Right ventricle myocardium inferior (tissue), 1 donor: ENCODE data around the gene AKNAD1. TPM values are rescaled to one million over a fixed set of nuclear protein-coding genes. Genes with fewer than 3 reads are reported as not detected.

Experiments
- ATAC-seq: fragments of 200-7000 bp; cut with Tn5 transposase; one replicate; pipeline ENCODE4 v1.9.1; 2020; ENCODE audit warnings: mild to moderate bottlenecking, moderate library complexity
- DNase-seq: peaks from one replicate; pipeline ENCODE4 v3.0.0; 2021; ENCODE audit errors: missing footprints
- intact Hi-C: fragments of 100-400 bp; cut with DNase I; formaldehyde crosslinking; loops from one replicate; pipeline ENCODE4 v1.11.0; 2022
- total RNA-seq: library from RNA; stranded (reverse); fragmentation: NEBNext Ultra II Directional; extraction: Animal tissue kit (Norgen Biotek cat#: 25700); gene quantifications from one replicate; pipeline ENCODE4 v1.2.1, GENCODE V29; 2021
- donor health status: DM: no; HTN: yes; CAD: no; lungs with severe emphysema.

AKNAD1 gene
- total RNA-seq, 1 donor from 2014 or later = not detected

DNA sequence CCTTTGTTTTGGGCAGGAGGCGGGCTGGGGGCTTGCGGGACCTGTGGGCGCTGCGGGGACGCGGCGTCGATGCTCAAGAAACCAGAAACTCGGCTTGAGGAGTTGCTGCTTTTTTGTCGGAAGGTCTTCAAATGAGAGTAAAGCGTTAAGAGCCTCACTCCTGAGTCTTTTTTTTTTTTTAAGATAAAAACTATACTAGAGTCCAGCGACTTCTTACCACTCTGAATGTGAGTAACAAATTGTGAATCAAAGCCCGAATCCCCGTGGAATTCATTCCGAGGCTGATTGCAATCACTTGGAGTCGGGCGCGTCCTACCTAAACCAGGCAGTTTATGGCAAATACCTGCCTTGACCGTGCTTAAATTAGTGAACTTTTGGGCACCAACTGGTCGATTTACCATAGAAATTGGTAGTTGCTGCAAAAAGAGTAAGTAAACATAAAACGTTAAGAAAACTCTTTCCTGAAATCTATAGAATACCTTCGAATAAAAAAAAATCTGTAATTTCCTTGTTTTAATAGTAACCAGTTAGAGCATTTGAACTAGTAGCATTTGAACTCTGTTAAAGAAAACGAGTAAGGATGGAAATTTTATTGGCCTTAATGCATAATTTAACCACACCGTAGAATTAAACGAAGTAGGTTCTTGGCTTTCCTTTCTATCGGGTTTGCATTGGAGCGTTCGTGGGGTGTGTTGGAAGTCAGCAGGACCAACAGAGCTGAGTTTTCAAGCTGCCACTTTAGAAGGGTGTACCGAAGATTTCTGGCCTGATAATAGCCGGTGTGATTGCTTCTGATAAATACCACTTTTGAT lies 20.7 kb upstream of the AKNAD1 start:
- ATAC-seq (no peak), DNase-seq (no peak)
- intact Hi-C loops = loop anchor here (5.0 kb wide), 1 partner anchor 50 kb away; no protein-coding TSS in a partner anchor

DNA sequence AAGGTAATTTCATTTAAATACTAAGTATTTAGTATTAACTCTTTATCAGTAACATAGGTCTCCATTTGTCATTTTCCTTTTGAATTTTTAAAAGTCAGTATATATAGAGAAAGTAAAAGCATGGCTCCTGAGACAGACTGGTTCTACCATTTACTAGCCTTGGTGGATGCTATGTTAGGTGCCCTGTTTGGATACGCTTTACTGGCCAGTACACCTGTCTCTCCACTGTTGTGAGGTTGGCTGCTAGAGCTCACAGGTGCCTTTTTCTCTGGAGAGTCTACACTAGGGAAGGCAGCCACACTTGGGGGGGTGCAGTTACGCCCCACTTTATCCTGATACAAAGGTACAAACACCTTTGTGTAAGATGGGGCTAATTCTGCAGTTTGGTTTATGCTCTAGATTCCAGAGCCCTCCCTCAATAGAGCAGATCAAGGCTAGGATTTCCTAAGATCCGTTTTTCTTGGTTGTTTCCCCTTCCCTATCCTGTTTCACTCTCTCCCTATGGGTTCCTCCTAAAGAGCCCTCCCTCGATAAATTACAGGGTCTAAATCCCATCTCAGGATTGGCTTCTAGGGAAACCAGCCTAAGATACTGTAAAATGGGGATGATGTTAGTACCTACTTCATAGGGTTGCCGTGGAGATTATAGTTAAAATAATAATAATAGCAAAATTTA lies 14.3 kb upstream of the AKNAD1 start:
- intact Hi-C loops = no loop called here
- DNase-seq (no peak), ATAC-seq (no peak)

DNA sequence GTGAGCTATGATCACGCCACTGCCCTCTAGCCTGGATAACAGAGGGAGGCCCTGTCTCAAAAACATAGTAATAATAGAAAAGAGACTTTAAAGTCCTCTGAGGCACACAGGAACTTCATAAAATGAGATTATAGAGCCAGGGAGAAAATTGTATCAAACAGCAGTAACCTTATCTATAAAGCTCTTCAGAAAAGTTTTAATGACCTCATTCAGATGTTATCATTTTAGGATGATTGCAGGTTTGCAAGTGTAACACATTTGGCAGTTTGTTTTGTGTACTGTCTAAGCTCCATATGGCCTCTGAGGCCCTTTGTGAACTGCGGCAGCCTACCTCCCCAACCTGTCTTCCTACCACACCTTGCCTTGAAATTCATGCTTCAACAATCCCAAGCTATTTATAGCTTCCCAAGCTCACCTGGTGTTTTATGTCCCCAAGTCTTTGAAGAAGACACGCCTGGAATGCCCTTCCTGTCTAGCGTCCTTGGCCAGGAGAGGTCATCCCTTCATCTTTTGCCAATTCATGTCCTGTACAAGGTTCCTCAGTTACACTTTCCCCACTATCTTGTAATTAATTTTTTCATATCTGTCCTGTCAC lies 8.5 kb upstream of the AKNAD1 start:
- DNase-seq (no peak), ATAC-seq (no peak)
- intact Hi-C loops = no loop called here

DNA sequence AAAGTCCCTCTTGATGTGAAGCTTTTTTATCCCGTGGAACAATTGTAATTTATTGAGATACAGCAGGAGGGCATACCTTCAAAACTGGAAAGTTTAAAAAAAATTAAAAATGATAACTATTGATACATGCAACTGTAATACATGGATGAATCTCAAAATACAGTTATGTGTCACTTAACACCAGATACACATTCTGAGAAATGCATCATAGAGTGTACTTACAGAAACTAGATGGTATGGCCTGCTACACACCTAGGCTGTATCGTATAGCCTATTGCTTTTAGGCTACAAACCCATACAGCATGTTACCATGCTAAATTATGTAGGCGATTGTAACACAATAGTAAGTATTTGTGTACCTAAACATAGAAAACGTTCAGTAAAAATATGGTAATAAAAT lies 7.1 kb upstream of the AKNAD1 start:
- DNase-seq (no peak), ATAC-seq (no peak)
- intact Hi-C loops = no loop called here

DNA sequence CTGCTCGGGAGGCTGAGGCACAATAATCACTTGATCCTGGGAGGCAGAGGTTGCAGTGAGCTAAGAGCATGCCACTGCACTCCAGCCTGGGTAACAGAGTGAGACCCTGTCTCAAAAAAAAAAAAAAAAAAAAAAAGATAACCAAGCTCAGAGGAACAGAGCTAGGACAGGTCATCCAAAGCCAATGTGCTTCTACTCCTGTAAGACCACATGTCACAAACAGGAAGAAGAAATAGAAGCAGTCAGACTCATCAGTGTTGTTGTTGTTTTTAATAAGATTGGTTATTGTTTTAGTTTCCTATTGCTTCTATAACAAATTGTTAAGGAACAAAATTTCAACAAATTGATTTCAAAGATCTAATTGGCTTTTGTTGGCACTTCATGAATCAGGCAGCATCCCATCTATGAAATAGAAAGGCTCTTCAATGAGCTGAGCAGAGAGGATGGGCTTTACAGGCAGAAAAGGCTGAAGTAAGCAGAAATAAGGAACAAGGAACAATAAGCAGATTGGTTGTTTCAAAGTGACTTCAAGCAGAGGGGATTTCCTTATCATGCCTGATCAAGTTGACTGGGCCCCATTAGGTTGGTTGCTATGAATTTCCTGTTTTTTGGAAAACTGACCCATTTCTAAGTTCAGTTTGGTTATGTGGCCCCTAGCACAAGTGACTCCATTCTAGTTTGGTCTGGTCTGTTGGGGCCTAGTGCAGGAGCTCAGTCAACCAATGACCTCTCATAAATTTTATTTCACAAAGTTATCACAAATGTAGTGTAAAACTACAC lies 6.0 kb upstream of the AKNAD1 start:
- ATAC-seq (no peak), DNase-seq (no peak)
- intact Hi-C loops = no loop called here

DNA sequence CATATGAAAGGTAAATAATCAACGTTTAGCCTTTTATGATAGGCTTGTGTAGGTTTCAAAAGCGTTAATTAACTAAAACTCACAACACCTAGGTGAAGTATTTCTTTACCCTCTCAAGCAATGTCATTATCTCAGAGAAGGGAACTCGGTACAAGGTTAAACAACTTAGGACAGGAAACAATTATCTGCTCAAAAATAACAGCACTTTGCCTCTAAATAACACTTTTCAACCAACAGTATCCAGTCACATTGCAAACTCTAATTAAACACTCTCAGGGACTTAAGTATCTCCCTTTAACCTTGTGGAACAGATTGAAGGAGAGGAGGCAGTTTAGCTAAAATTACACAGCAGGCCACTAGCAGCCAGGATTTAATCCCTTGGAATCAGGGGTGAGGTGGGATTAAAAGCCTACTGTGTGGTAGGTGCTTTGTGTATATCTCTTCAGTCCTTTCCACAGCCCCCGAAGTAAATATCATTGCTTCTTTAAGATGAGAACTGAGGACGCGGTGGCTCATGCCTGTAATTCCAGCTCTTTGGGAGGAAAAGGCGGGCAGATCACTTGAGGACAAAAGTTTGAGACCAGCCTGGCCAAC lies 5.2 kb upstream of the AKNAD1 start:
- no peak for ATAC-seq
- intact Hi-C loops = no loop called here
- no peak for DNase-seq

DNA sequence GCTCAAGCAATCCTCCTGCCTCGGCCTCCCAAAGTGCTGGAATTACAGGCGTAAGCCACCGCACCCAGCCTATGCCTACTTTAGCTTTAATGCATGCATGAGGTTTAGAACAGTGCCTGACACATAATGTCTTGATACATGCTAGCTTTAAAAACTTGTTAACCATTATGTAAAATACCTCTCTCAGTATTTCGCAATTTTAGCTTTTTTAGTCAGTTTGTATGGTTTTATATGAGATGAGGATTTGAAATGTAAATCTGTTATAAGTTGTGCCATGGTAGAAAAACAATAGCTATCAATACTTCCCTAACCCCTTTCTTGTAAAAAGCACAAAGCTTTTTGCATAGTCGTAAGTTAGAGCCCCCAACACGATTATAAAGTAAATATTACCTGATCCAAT lies 4.7 kb upstream of the AKNAD1 start:
- intact Hi-C loops = no loop called here
- ATAC-seq (no peak), DNase-seq (no peak)

DNA sequence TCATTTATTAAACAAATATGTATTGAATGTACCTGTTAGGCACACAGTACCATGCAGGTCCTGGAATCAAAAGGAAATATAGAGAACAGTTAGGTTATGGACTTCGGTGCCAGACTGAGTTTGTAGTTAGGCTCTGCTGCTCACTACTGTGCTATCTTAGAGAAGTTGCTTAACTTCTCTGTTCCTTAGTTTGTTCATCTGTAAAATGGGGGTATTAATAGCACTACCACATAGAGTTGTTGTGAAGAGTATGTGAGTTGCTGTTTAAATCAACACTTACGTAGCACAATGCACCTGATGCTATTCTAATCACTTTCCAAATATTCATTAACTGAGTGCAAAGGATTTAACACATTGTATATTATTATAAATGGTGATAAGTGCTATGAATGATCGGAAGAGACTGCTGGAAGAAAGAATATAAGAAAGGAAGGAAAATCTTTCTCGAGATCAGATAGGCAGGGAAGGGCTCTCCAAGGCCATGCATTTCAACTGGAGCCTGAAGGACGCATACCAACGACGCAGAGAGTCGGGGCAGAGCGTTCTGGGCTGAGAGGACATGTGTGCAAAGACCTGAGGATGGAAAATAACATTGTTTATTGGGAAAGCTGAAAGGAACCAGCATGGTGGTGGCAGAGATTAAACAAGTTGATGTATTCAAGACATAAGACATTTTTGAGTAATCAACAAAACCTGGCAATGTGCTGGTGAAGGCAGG lies 3.5 kb upstream of the AKNAD1 start:
- intact Hi-C loops = no loop called here
- DNase-seq = no peak
- no peak for ATAC-seq

DNA sequence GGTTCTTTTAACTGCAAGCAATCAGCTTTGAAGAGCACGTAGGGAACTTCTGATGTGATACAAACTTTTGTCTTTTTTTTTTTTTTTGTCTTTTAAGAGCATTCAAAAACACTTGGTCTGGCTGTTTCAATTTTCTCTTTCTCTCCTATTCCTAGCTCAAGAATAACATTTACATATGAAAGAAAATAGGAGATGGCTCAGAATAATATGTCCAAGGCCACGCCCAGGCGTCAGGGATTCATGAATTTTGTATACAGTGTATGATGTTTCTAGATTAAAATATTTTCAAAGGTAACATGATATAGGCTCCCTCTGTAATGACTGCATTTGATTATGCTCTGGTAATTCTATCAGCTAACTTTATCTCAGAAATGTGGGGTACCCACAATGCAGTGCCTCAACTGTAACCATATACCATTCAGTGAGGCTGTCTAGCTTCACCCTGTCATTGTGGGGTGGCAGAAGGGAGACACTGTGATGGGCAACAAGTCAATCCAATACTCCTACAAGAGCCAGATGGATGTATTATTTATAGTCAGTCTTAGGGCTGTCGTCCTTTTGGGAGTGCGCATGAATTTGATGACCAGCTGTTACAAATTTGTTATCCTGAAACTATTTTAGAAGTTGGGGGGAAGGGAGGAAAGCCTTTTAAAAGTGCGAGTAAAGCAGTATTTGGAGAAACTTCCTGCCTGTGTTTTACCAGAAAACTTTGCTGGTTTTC lies 1.5 kb upstream of the AKNAD1 start:
- ATAC-seq (no peak), DNase-seq (no peak)
- intact Hi-C loops = no loop called here

DNA sequence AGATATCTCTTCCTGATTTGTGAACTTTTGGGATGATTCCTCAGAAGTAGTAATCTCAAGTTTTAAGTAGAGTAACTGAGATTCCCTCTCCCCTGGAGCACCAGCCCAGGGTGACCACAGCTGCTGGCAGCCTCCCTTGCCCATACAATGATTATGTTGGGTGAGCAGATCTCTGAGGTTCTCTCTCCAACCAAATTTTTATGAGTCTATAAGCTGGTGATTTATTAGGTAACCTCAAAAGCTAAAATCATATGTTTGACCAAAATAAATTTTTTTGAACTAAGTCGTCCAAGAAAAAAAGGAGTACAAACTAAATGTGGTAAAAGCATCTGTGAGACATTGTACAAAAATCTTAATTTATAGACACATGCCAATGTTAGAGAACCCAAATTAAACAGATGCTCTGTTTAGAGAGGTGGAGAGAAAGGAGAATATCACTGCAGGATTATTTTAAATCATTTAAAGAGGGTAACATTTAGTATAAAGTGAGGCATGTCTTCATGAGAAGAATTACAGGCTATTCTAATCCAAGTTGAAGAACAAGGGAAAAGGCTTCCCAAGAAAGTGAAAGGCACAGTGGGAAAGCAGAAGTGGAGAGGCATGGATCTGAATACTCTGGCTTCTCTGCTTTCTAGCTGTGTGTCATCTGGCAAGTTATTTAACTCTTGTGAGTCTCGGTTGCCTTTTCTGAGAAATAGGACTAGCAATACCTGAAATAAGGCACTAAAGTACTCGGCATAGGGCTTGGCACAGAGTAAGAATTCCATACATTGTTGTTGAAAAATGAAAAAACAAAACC lies 2.5 kb downstream of the AKNAD1 start:
- no peak for DNase-seq
- intact Hi-C loops = no loop called here
- no peak for ATAC-seq

DNA sequence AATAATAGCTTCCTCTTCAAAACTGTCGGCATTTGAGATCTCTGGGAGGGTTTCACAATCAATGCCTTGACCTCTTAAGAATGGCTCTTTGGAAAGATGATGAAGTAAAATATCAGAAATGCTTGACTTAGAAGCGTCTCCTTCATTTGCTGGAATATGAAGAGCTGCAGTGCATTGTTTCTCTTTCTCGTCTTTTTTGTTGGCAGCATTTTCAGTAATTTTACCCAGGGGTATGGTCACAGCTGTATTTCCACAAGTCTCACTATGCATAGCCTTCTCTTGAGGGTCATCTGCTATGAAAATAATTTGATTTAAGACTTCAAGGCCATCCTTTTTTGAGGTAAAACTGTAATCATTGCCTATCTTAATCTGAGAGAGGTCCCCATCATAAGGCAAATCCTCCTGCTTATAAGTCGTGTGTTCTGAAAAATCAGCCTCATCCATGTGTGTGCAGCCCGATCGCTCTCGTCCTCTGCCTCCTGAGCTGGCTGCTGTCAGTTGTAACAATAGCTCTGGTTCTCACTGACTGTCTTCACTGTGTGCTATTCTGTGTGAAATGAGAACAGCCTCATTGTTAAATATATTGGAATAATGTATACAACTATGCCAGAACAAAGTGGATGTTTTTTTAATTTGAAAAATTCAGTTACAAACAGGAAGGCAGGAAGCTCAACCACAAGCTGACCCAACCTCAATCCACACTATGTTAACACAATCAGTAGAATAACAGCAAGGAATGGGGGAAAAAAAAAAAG lies 4.5 kb downstream of the AKNAD1 start:
- ATAC-seq = no peak
- DNase-seq = no peak
- intact Hi-C loops = no loop called here

DNA sequence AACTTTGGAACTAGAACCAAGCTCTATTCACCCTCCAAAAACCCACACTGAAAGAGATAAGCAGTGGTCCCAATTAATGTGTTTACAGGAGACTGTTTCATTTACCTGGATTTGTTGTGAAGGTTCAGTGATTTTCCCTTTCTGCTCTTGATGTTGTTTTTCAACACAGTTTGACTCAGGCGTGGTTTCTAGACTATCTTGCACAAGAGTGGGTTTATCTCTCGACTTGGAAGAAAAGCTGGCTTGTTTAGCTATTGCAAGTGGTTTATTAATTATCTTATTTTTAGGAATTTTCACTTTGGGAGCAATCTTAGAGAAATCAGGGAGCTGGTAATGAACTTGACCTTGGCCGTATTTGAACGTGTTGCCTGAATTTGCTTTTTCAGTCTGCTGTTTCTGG lies 5.3 kb downstream of the AKNAD1 start:
- intact Hi-C loops = no loop called here
- no peak for ATAC-seq
- DNase-seq = no peak

DNA sequence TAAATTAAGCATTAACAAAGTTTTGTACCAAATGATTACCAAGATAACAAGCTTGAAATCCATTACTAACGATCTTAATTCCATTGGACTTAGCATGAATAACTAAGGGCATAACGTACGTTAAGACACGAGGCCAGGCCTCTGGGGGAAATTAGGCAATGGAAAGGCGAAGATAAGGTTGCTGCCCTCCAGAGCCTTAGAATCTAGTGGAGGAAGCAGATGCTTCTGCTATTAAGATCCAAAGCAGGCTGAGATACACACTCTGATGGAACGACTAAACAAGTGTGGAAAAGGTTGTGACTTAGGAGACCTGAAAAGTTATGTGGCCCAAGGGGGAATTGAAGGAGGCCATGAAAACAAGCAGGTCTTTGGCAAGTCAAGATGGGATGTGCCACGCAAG lies 6.0 kb downstream of the AKNAD1 start:
- no peak for ATAC-seq
- intact Hi-C loops = no loop called here
- no peak for DNase-seq

DNA sequence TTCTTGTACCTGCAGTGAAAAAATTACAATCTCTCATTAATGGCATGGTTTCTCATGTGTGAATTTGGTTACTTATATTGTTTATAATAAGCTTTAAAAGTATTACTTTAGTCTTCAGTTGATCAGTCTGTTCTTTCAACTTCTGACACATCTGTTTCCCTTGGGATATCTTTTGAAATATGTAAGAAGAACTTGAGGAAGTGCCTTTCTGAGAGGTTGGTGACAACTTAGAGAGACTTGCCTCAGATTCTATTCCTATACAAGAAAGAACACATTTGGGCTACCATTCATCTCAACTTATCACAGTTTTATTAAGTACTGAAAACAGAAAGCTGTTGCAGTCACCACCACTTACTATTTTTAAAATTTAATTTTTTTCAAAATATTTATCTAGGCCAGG lies 8.1 kb downstream of the AKNAD1 start:
- DNase-seq (no peak), ATAC-seq (no peak)
- intact Hi-C loops = no loop called here

DNA sequence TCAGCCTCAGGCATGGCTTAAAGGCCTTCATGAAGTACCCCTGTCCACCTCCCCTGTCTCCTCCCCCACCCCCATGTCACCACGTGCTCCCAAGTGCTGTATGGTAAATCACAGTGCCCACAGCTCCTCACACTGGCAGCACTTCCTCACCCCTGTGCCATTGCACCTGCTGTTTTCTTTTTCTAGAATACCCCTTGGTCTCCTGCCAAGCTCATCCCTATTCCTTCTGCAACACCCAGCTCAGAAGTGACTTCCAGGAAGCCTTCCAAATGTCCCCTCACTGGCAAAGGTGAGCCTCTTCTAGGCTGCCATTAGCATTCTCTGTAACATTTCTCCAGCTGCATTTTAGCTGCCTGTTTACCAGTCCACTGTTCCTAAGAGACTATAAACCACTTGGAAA lies 9.4 kb downstream of the AKNAD1 start:
- intact Hi-C loops = no loop called here
- no peak for ATAC-seq
- DNase-seq = no peak

DNA sequence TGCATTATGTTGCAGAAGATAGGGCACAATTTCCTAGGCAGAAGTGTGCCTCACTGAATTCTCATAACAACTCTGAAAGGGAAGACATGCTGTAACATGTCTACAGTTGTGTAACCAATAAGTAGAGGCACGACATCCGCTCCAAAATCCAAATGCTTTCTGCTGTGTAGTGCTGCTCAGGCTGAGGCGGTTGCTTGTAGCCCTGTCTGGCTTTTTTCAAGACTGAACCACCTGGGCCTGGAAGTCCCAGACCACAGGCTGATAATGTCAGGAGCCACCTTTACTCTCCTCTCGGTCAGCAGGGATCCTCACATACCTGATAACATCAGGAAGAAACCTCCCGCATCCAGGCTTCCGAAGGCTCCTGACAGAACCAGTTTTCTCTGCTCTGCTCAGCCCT lies 10.9 kb downstream of the AKNAD1 start:
- intact Hi-C loops = no loop called here
- ATAC-seq = no peak
- no peak for DNase-seq
